Measurements from ENCODE around the gene MYCBP2. TPM values are rescaled to one million over a fixed set of nuclear protein-coding genes. Genes with fewer than 3 reads are reported as not detected.
A peak's percentile ranks its signal among the peaks of the same experiment; 100 is the strongest.
"Not testable (repeated sequence)": the region's sequence is repeated elsewhere in the genome, so short reads cannot be mapped to it uniquely, and the experiment has no call there.

Gene MYCBP2
- polyA plus RNA-seq, 3 donors: 60.8 to 70.6 (median 65.7) TPM

- not testable (repeated sequence) for DNase-seq (ENCODE audit: extremely low read depth in 1 of 11, low read depth in 9 of 11, low spot score in 4 of 11)
These were observed 20.5 kb upstream of the MYCBP2 start for GRCh38 chr13:77347351-77347750.

GRCh38 chr13:77345150-77345780 is 18.4 kb upstream of the MYCBP2 start:
- DNase-seq (ENCODE audit: extremely low read depth in 1 of 11, low read depth in 9 of 11, low spot score in 4 of 11): no peak

GRCh38 chr13:77343841-77344240 is 16.9 kb upstream of the MYCBP2 start:
- no peak for DNase-seq (ENCODE audit: extremely low read depth in 1 of 11, low read depth in 9 of 11, low spot score in 4 of 11)

- no peak for DNase-seq (ENCODE audit: extremely low read depth in 1 of 11, low read depth in 9 of 11, low spot score in 4 of 11)
These were observed 12.5 kb upstream of the MYCBP2 start for GRCh38 chr13:77339408-77339807.

GRCh38 chr13:77338961-77339401 is 12.1 kb upstream of the MYCBP2 start:
- no peak for DNase-seq (ENCODE audit: extremely low read depth in 1 of 11, low read depth in 9 of 11, low spot score in 4 of 11)

- DNase-seq (ENCODE audit: extremely low read depth in 1 of 11, low read depth in 9 of 11, low spot score in 4 of 11): no peak
These were observed 11.4 kb upstream of the MYCBP2 start for GRCh38 chr13:77338329-77338728.

- DNase-seq (ENCODE audit: extremely low read depth in 1 of 11, low read depth in 9 of 11, low spot score in 4 of 11): no peak
These were observed 10.3 kb upstream of the MYCBP2 start for GRCh38 chr13:77337159-77337558.

- no peak for DNase-seq (ENCODE audit: extremely low read depth in 1 of 11, low read depth in 9 of 11, low spot score in 4 of 11)
These were observed 8.6 kb upstream of the MYCBP2 start for GRCh38 chr13:77335543-77335942.

- no peak for DNase-seq (ENCODE audit: extremely low read depth in 1 of 11, low read depth in 9 of 11, low spot score in 4 of 11)
These were observed 6.7 kb upstream of the MYCBP2 start for GRCh38 chr13:77333594-77333993.

GRCh38 chr13:77331421-77331820 is 4.5 kb upstream of the MYCBP2 start:
- no peak for DNase-seq (ENCODE audit: extremely low read depth in 1 of 11, low read depth in 9 of 11, low spot score in 4 of 11)

- DNase-seq (ENCODE audit: extremely low read depth in 1 of 11, low read depth in 9 of 11, low spot score in 4 of 11): peak in 2 of 11 donors; percentile 38 to 43
These were observed 3.2 kb upstream of the MYCBP2 start for GRCh38 chr13:77329911-77330584.

GRCh38 chr13:77329133-77329910 is 2.4 kb upstream of the MYCBP2 start:
- peak; percentile 76 to 97 (median 90) for DNase-seq (ENCODE audit: extremely low read depth in 1 of 11, low read depth in 9 of 11, low spot score in 4 of 11)

- no peak for DNase-seq (ENCODE audit: extremely low read depth in 1 of 11, low read depth in 9 of 11, low spot score in 4 of 11)
These were observed 1.9 kb upstream of the MYCBP2 start for GRCh38 chr13:77328819-77329132.

GRCh38 chr13:77325371-77325980 is 1.4 kb downstream of the MYCBP2 start:
- DNase-seq (ENCODE audit: extremely low read depth in 1 of 11, low read depth in 9 of 11, low spot score in 4 of 11): peak in 1 of 11 donors; percentile 15

- no peak for DNase-seq (ENCODE audit: extremely low read depth in 1 of 11, low read depth in 9 of 11, low spot score in 4 of 11)
These were observed 3.0 kb downstream of the MYCBP2 start for GRCh38 chr13:77323858-77324257.

GRCh38 chr13:77319536-77319935 is 7.4 kb downstream of the MYCBP2 start:
- no peak for DNase-seq (ENCODE audit: extremely low read depth in 1 of 11, low read depth in 9 of 11, low spot score in 4 of 11)

- DNase-seq (ENCODE audit: extremely low read depth in 1 of 11, low read depth in 9 of 11, low spot score in 4 of 11): no peak
These were observed 8.2 kb downstream of the MYCBP2 start for GRCh38 chr13:77318741-77319140.

- no peak for DNase-seq (ENCODE audit: extremely low read depth in 1 of 11, low read depth in 9 of 11, low spot score in 4 of 11)
These were observed 10.5 kb downstream of the MYCBP2 start for GRCh38 chr13:77316430-77316829.

GRCh38 chr13:77315509-77315908 is 11.4 kb downstream of the MYCBP2 start:
- DNase-seq (ENCODE audit: extremely low read depth in 1 of 11, low read depth in 9 of 11, low spot score in 4 of 11): not testable (repeated sequence)

- no peak for DNase-seq (ENCODE audit: extremely low read depth in 1 of 11, low read depth in 9 of 11, low spot score in 4 of 11)
These were observed 13.0 kb downstream of the MYCBP2 start for GRCh38 chr13:77313923-77314322.
